Esophagus muscularis mucosa (tissue), 3 donors: ENCODE results near the gene DNAJC5.

Source experiments
- CTCF ChIP-seq, 3 experiments: fragments of 200-600 bp in 2 of 3; fragments of 450-650 bp in 1 of 3; sonication (generic) in 2 of 3; IDR thresholded peaks; one replicate each; pipeline ENCODE4 v1.5.1; 2017 to 2019; ENCODE audit warnings: antibody characterized with exemption in 3 of 3, mild to moderate bottlenecking in 2 of 3, moderate library complexity in 1 of 3
- POLR2A ChIP-seq: fragments of 450-650 bp; IDR thresholded peaks from one replicate; pipeline ENCODE4 v1.6.1; 2017; ENCODE audit warnings: antibody characterized with exemption, moderate library complexity, mild to moderate bottlenecking, low read depth

- TF ChIP-seq CTCF (IDR thresholded peaks at IDR 0.05) (no peak), POLR2A (no peak)
These were observed 25.3 kb downstream of the DNAJC5 start for GRCh38 chr20:63920226-63920625.
